Stimulated activated CD4-positive, alpha-beta T cell treated with anti-CD3 and anti-CD28 coated beads, Interleukin-2, amount 100 ng/mL, for 4 hours (primary cell): Measurements from ENCODE around the gene SLC27A2.
"Not testable (repeated sequence)": the region's sequence is repeated elsewhere in the genome, so short reads cannot be mapped to it uniquely, and the experiment has no call there.

Experiments
- DNase-seq: peaks from one replicate; pipeline ENCODE4 v3.0.0-alpha.2; 2020; ENCODE audit warnings: low read depth

Gene SLC27A2

GRCh38 chr15:50163719-50164410 is 18.1 kb upstream of the SLC27A2 start:
- DNase-seq, result no peak

DNA sequence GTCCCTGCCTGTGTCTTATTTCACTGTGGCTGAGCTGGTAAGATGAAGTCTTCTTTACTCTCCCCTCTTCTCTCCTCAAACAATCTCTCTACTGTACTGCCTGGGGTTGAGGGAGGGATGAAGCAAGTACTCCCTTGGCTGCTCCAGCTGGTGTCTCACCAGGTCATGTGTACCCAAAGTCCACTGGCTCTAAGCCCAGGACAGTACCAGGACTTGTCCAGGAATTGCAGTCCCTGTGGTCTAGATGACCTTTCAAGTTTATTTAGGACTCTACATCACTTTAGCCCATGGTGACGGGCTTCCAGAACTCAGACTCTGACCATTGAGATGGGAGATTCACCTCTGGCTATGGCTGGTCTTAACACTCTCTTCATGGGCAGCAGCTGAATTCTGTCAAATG is 17.5 kb upstream of the SLC27A2 start:
- no peak for DNase-seq

- no peak for DNase-seq
Measured at GRCh38 chr15:50166216-50166615, 15.8 kb upstream of the SLC27A2 start.

- DNase-seq, result no peak
Measured at GRCh38 chr15:50167110-50167509, 14.9 kb upstream of the SLC27A2 start.

- no peak for DNase-seq
Measured at GRCh38 chr15:50168379-50168778, 13.6 kb upstream of the SLC27A2 start.

GRCh38 chr15:50168783-50169411 is 13.1 kb upstream of the SLC27A2 start:
- DNase-seq, result no peak

- DNase-seq, result not testable (repeated sequence)
Measured at GRCh38 chr15:50172360-50172895, 9.6 kb upstream of the SLC27A2 start.

GRCh38 chr15:50176869-50177268 is 5.1 kb upstream of the SLC27A2 start:
- no peak for DNase-seq

DNA sequence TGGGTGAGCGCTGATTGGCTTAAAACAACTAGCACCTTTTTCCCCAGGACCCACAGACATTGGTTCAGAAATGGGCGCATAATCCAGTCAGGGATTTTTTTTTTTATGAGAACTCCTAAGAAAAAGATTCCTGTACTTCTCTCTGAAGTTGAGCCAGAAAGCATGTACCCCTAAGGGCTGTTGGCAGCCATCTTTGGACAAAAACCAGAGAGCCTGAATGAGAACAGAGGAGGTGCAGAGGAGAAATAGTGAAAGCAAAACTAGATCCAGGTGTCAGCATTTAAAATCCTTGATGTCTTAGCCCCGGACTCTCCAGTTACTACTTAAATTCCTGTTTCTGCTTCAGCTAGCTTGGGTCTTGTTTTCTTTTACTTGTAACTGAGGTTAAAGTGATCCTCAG is 1.9 kb upstream of the SLC27A2 start:
- DNase-seq, result no peak

- DNase-seq, result no peak
Measured at GRCh38 chr15:50180582-50180981, 1.4 kb upstream of the SLC27A2 start.

DNA sequence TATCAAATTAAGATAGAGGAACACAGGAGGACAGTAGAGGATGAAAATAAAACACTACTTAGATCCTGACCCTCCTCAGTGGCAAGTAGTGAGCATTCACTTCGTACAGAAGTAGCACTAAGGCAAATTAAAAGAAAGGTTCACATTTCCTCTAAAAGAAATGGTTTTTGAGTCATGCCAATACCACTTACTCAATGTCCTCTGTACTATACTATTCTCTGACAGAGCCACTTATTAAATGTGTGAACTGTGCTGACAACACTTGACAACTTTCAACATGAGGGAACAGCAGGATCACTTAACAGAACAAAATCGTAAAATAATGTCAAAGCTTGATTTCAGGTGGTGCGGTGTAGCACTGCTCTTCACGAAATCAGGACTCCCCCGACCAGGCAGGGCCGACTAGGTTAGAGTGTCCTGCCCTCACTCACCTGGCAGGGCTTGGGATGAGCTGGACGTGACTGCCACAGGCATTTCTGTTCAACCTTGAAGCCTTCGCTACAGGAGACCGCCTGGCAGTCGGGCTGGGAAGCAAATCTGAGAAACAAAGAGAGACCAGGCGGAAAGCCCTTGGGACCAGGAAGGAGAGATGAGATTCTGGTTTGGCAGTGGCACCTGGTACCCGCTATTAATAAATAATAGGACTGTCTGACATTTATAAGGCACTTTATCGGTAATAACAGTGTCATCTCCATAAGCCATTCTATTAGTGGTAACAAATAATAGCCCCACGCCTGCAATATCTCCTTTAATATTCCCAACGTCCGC is 611 bp upstream of the SLC27A2 start:
- DNase-seq, result no peak

- DNase-seq, result peak; percentile 32
Measured at GRCh38 chr15:50182219-50183013, 420 bp downstream of the SLC27A2 start.

GRCh38 chr15:50183112-50183794 is 1.3 kb downstream of the SLC27A2 start:
- DNase-seq, result peak; percentile 8

DNA sequence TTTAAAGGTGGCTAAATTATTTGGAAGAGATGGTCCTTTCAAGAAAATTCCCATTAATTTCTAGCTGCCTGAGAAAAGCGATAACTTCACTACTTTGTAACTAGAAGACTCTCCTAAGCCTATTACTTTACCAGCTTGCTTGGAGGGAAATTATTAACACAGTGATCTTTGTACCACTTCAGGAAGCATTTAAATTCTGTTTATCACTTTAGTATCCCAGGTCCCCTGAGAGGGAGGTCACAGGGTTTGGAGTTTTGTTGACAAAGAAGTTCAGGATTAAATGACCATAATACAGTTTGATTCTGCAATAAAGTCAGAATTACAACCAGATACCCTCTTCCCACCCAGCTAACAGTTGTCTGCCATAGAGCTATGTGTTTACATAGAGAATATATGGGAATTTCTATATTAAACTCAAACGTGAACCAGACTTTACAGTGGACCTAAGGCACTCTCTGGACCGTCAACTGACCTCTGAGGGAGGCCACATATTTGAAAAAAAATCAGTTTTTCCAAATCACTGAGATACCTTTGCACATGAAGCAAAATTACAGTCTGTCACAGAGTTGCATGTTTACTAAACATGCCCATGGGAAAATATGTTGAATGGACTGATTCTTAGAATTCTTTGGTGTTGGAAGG is 3.0 kb downstream of the SLC27A2 start:
- no peak for DNase-seq

DNA sequence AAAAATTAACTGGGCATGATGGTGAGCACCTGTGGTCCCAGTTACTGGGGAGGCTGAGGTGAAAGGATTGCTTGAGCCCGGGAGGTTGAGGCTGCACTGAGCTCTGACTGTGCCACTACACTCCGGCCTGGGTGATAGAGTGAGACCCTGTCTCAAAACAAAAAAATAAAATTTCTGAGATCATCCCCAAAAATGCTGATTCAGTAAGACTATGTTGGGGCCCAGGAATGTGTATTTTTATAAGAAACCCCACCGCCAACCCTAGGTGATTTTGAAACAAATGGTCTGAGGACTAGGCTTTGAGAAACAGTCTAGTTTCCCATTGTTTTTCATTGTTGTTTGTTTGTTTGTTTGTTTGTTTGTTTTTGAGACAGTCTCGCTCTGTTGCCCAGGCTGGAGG is 4.1 kb downstream of the SLC27A2 start:
- DNase-seq, result no peak

DNA sequence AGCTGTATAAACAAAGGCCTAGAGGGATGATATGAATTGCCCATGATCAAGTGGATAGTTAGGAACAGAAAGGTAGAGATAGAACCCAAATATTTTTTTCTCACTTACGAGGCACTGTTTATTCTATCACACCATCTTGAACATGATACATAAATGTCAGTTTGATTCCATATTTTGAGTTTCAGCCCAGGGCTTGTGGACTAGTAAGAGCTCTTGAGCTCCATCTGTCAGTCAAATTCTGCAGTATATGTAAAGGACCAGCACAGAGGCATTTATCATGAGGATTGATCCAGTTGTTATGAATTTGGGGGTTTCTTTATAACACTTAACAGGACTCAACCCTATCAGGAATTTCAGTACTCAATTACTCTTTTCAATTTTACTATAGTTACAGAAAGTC is 4.8 kb downstream of the SLC27A2 start:
- DNase-seq, result no peak

DNA sequence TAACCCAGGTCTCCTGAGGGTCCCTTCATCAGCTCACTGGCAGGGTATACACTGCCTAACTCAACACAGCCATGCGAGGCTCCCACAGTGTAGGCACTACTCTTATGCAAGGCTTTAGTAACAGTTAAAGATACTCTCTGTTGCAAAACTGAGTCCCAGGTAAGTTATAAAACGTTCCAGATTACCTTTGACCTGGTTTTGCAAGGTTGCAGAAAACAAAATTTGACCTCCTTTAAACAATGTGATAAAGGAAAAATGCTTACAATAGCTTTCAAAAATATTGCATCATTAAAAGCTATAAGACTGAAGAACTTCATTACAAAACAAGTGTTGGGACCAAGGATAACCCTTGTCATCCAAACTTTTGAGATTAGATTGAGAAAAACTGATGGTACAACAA is 5.5 kb downstream of the SLC27A2 start:
- DNase-seq, result no peak

DNA sequence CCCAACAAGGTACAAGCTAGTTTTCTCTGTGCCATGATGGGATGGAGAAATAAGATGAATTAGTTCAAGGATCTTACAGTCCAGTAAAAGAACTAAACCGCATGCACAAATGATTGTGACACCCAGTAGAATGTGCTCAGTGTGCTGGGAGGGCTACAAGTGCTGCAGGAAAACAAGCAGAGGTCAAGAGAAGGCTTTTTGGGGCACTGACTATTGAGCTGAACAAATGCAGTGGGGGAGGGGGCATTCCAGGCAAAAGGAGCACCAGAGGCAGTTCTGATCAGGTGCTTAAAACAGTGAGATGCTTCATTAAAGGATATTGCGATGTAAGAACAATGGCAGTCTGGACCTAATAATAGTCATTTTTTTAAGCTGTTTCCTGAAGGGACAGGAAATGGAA is 6.0 kb downstream of the SLC27A2 start:
- DNase-seq, result no peak

DNA sequence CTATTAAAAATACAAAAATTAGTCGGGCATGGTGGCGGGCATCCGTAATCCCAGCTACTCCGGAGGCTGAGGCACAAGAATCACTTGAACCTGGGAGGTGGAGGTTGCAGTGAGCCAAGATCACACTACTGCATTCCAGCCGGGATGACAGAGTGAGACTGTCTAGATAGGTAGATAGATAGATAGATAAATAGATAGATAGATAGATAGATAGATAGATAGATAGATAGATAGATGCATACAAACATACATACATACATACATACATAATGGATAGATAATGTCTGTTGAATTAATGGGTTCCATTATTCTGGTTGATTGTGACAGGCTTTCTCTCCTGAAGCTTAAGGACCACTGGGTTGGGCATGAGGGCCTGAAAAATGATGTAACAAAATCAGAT is 6.8 kb downstream of the SLC27A2 start:
- DNase-seq, result not testable (repeated sequence)

DNA sequence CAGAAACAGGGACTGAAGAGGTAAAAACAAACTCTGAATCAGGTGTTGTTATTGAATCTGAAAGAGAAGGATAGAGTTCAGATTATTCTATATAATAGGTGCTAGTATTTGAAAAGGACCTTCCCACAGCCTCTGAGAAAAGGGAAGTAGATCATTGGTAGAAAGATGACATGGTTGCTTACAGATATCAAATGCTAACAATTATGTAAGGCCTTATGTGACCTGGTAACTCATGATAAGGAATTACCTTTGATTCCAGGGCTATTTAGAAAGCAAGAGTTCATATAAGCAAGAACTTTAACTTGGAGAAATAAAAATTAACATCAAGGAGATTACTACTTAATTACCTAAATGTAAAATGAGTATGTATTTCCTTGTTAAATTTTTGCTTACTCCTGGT is 7.6 kb downstream of the SLC27A2 start:
- DNase-seq, result no peak

GRCh38 chr15:50190166-50190570 is 8.2 kb downstream of the SLC27A2 start:
- DNase-seq, result no peak
